ENCODE data around the gene PCK2.
A peak's percentile ranks its signal among the peaks of the same experiment; 100 is the strongest.

PCK2 gene

GRCh38 chr14:24136684-24137528 is 42.8 kb downstream of the PCK2 start:
- no peak for DNase-seq (ENCODE audit: low read depth)

GRCh38 chr14:24137529-24138395 is 43.7 kb downstream of the PCK2 start:
- DNase-seq (ENCODE audit: low read depth), result no peak

- DNase-seq (ENCODE audit: low read depth), result no peak
These were observed 44.5 kb downstream of the PCK2 start for GRCh38 chr14:24138396-24139271.

GRCh38 chr14:24139272-24139934 is 45.3 kb downstream of the PCK2 start:
- DNase-seq (ENCODE audit: low read depth), result no peak

- DNase-seq (ENCODE audit: low read depth), result peak; percentile 95
These were observed 47.2 kb downstream of the PCK2 start, which contains the start of gene EMC9 for GRCh38 chr14:24141097-24141880. TSS of gene EMC9 (minus strand) at chr14:24141591. CDS start at chr14:24141304, 287 bp downstream.

GRCh38 chr14:24143511-24143910 is 49.4 kb downstream of the PCK2 start:
- DNase-seq (ENCODE audit: low read depth), result no peak

- no peak for DNase-seq (ENCODE audit: low read depth)
These were observed 50.3 kb downstream of the PCK2 start for GRCh38 chr14:24144451-24144850.

GRCh38 chr14:24145219-24145618 is 51.1 kb downstream of the PCK2 start:
- no peak for DNase-seq (ENCODE audit: low read depth)

GRCh38 chr14:24145690-24146452 is 51.8 kb downstream of the PCK2 start:
- DNase-seq (ENCODE audit: low read depth), result no peak

GRCh38 chr14:24146453-24146977 is 52.4 kb downstream of the PCK2 start, which contains the start of gene PSME2:
TSS of gene PSME2 (minus strand) at chr14:24146610. CDS start at chr14:24146581, 29 bp downstream.
- DNase-seq (ENCODE audit: low read depth), result peak; percentile 93

- DNase-seq (ENCODE audit: low read depth), result peak; percentile 93
These were observed 53.1 kb downstream of the PCK2 start, which contains the start of gene RNF31 for GRCh38 chr14:24146978-24147760. TSS of gene RNF31 (plus strand) at chr14:24147498. CDS start at chr14:24147699, 201 bp downstream.

- no peak for DNase-seq (ENCODE audit: low read depth)
These were observed 53.8 kb downstream of the PCK2 start for GRCh38 chr14:24147761-24148428.

- no peak for DNase-seq (ENCODE audit: low read depth)
These were observed 55.3 kb downstream of the PCK2 start for GRCh38 chr14:24149302-24149969.

- DNase-seq (ENCODE audit: low read depth), result no peak
These were observed 56.0 kb downstream of the PCK2 start for GRCh38 chr14:24150061-24150460.

- no peak for DNase-seq (ENCODE audit: low read depth)
These were observed 56.5 kb downstream of the PCK2 start for GRCh38 chr14:24150567-24150966.

- no peak for DNase-seq (ENCODE audit: low read depth)
These were observed 56.9 kb downstream of the PCK2 start for GRCh38 chr14:24150993-24151392.

GRCh38 chr14:24151404-24152080 is 57.4 kb downstream of the PCK2 start:
- no peak for DNase-seq (ENCODE audit: low read depth)
